T-helper 1 cell treated with Interleukin-12 subunit alpha and Interleukin-12 subunit beta and Interleukin-4 antibody, amounts not matched to agents 30 μg/mL and 1 μg/mL, for 36 hours (primary cell): ENCODE results near the gene OR2M5.

Experiments
- H3K27ac Mint-ChIP-seq: one replicate; pipeline ENCODE4 v1.8.0; 2021; ENCODE audit warnings: mild to moderate bottlenecking, mixed read lengths
- H3K27me3 Mint-ChIP-seq: one replicate; pipeline ENCODE4 v1.8.0; 2021; ENCODE audit warnings: low read depth, mixed read lengths
- H3K36me3 Mint-ChIP-seq: one replicate; pipeline ENCODE4 v1.8.0; 2021; ENCODE audit warnings: low read depth, mixed read lengths
- H3K4me1 Mint-ChIP-seq: one replicate; pipeline ENCODE4 v1.8.0; 2021; ENCODE audit warnings: low read depth, mixed read lengths
- H3K4me3 Mint-ChIP-seq: one replicate; pipeline ENCODE4 v1.8.0; 2021; ENCODE audit warnings: mild to moderate bottlenecking, moderate library complexity, mixed read lengths
- H3K9me3 Mint-ChIP-seq: one replicate; pipeline ENCODE4 v1.8.0; 2021; ENCODE audit warnings: mixed read lengths

The OR2M5 gene, protein sequence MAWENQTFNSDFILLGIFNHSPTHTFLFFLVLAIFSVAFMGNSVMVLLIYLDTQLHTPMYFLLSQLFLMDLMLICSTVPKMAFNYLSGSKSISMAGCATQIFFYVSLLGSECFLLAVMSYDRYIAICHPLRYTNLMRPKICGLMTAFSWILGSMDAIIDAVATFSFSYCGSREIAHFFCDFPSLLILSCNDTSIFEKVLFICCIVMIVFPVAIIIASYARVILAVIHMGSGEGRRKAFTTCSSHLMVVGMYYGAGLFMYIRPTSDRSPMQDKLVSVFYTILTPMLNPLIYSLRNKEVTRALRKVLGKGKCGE

DNA sequence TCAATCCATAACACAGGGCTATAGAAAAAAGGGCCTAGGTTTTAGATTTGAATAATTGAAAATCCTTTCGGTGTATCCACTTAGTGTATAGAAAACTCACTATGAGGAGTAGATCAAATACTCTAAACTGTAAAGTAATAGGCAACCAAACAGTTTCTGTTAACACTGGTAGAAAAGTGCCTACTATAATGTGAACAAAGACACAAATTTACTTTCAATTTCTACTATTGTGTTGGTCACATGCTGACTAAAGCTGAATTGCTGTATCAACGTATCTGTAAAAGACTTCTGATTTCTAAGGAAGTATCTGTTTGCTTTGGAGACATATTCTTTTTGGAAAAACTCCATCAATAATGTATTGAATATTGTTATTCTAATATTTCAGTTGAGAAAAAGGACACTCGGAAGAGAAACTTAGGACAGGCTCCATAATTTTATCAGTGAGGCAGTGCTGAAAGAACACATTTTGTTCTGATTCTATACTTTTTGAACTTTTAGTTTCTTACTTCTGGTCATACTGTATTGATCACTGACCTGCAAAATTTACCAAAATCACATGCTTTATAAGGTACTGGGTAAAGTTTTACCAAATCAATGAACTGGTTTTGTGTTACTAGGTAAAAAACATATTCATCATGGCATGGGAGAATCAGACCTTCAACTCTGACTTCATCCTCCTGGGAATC lies at the start of gene OR2M5:
Gene OR2M5 (plus strand): TSS at position 636 of the 686 bp plus-strand sequence. CDS start 0 bp downstream, at position 636.
- Mint-ChIP-seq H3K36me3 (no peaks in the 10 kb centered on the region), H3K27me3 (no peaks in the 10 kb centered on the region), H3K4me1 (no peaks in the 10 kb centered on the region), H3K27ac (no peak within 1 kb of the TSS), H3K4me3 (no peak within 1 kb of the TSS), H3K9me3 (peaks cover 16% of the 10 kb centered on the region)

DNA sequence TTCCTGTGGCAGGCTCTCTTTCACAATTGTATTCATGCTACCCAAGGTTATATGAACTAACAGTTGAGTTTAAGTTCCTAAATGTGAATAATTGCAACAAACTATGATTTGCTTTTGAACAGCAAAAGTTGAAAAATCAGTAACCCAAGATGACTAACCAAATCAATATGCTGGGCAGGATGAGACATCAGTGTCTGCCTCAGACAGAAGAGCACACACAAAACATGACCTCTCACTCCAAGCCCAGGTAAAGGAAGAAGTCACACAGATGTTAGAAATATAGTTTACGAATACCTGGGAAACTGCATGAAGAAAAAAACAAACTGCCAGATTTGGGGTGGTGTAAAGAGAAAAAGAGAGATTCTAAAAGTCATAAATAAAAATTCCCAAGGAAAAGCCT lies 46.4 kb upstream of the OR2M5 start:
- Mint-ChIP-seq H3K4me1 (no peaks in the 10 kb centered on the region), H3K9me3 (peaks cover 5% of the 10 kb centered on the region), H3K4me3 (no peak overlapping the region), H3K27ac (no peak overlapping the region), H3K36me3 (no peaks in the 10 kb centered on the region), H3K27me3 (no peaks in the 10 kb centered on the region)

DNA sequence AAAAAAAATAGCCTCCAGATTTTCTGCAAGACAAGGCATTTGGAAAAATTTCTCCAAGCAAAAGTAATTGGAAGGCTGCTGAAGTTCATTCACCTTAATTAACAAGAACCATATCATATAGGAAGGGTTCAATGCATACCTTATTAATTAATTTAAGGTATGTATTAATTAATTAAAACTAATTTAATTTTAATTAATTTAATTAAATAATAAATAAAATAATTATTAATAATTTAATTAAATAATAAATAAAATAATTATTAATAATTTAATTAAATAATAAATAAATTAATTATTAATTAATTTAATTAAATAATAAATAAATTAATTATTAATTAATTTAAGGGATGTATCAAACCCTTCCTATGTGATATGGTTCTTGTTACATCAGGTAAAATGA lies 42.1 kb upstream of the OR2M5 start:
- no peaks in the 10 kb centered on the region for H3K36me3 Mint-ChIP-seq
- no peaks in the 10 kb centered on the region for H3K9me3 Mint-ChIP-seq
- H3K4me1 Mint-ChIP-seq, result no peaks in the 10 kb centered on the region
- H3K27me3 Mint-ChIP-seq, result no peaks in the 10 kb centered on the region
- H3K4me3 Mint-ChIP-seq, result no peak overlapping the region
- no peak overlapping the region for H3K27ac Mint-ChIP-seq

DNA sequence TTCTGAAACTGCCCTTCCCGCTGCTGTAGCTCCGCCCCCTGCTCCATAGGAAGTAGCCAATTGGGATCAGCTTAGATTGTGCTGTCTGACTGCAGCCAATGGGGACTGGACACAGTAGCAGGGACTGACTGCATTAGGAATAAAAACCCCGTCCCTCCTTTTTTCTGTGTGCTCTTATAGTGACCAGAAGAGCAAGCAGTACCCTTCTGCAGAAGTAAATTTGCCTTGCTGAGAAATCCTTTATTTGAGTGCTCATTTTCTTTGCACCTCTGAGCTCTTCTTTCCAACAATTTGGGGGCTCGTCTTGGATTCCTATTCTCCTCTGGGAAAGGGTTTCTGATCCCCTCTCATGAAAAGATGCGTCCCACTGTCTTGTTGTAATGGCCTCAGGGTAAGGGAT lies 33.8 kb upstream of the OR2M5 start:
- H3K9me3 Mint-ChIP-seq, result peaks cover 43% of the 10 kb centered on the region
- no peaks in the 10 kb centered on the region for H3K27me3 Mint-ChIP-seq
- H3K27ac Mint-ChIP-seq, result no peak overlapping the region
- no peaks in the 10 kb centered on the region for H3K4me1 Mint-ChIP-seq
- H3K4me3 Mint-ChIP-seq, result no peak overlapping the region
- H3K36me3 Mint-ChIP-seq, result no peaks in the 10 kb centered on the region

DNA sequence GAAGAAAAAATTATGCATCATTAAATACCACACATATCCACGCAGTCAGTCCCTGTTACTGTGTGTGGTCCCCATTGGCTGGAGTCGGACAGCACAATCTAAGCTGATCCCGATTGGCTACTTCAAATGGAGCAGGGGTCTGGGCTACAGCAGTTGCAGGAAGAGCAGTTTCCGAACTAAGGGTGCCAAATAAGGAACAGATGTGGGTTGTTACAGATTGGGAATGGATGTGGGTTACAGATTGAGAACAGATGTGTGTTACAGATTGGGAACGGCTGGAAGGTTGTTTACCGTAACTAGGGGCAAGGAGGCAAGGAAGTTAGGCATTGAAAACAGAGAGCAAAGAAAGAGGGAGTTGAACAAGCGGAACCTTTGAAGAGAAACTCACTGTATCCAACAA lies 30.1 kb upstream of the OR2M5 start:
- Mint-ChIP-seq H3K27ac (no peak overlapping the region), H3K27me3 (no peaks in the 10 kb centered on the region), H3K9me3 (peaks cover 32% of the 10 kb centered on the region), H3K4me3 (no peak overlapping the region), H3K4me1 (no peaks in the 10 kb centered on the region), H3K36me3 (no peaks in the 10 kb centered on the region)

DNA sequence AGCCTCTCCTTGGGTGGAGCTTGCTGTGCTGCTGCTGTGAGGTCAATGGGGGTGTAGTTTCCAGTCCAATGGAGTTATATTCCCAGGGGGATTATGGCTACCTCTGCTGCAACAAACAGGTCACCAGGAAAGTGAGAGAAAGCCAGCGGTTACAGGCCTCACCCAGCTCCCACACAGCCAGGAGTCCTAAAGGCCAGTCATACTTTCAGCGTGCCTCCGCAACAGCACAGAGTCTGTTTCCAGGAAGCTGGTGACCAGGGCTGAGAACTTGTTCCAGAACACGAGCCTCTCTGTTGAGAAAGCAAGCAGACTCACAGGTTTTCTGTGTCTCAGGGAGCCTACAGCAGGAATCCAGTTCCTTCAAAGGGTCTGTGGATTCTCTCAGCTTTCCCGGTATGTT lies 17.3 kb upstream of the OR2M5 start:
- H3K4me3 Mint-ChIP-seq, result no peak overlapping the region

DNA sequence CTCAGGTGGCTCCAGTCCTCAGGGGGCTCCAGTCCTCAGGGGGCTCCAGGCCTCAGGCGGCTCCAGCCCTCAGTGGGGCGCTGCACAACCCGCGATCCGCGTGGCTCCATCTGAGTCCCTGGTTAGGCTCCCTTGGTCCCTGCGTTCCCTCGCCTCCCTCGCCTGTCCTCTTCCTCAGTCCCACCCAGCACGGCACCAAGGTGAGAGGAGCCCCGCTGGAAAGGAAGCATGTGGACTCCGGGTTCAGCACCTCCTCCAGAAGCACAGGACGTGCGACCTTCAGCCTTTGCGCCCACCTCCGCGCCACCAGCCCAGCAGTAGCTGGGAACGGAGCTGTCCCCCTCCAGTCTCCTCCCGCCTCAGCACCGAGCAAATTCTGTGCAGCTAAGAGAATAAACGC lies 8.1 kb upstream of the OR2M5 start:
- H3K36me3 Mint-ChIP-seq, result no peaks in the 10 kb centered on the region
- no peak overlapping the region for H3K27ac Mint-ChIP-seq
- no peak overlapping the region for H3K4me3 Mint-ChIP-seq
- H3K27me3 Mint-ChIP-seq, result no peaks in the 10 kb centered on the region
- H3K4me1 Mint-ChIP-seq, result no peaks in the 10 kb centered on the region
- H3K9me3 Mint-ChIP-seq, result peaks cover 12% of the 10 kb centered on the region

More for the DNA sequence above, 17.3 kb upstream of the OR2M5 start:
- no peak overlapping the region for H3K27ac Mint-ChIP-seq
- peaks cover 36% of the 10 kb centered on the region for H3K9me3 Mint-ChIP-seq
- no peaks in the 10 kb centered on the region for H3K36me3 Mint-ChIP-seq
- no peaks in the 10 kb centered on the region for H3K27me3 Mint-ChIP-seq
- H3K4me1 Mint-ChIP-seq, result no peaks in the 10 kb centered on the region

DNA sequence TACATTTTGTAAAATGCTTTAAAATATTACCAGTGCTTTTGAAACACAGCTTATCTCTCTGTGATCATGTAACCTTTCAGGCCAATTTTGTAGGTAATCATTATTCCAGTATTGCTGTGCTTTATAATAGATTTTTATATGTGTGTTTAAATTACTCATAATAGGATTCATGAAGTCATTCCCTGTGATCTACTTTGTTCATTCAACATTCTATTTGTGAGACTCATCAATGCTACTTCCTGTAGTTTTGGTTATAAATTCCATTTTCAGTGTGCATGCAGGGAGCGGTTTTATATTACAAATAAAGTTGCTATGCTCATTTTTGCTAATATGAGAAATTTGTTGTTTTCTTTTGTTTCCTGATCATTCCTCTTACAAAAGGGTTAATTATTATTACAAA lies 4.1 kb upstream of the OR2M5 start:
- Mint-ChIP-seq H3K27me3 (no peaks in the 10 kb centered on the region), H3K9me3 (peaks cover 7% of the 10 kb centered on the region), H3K4me1 (no peaks in the 10 kb centered on the region), H3K36me3 (no peaks in the 10 kb centered on the region), H3K4me3 (no peak overlapping the region), H3K27ac (no peak overlapping the region)

DNA sequence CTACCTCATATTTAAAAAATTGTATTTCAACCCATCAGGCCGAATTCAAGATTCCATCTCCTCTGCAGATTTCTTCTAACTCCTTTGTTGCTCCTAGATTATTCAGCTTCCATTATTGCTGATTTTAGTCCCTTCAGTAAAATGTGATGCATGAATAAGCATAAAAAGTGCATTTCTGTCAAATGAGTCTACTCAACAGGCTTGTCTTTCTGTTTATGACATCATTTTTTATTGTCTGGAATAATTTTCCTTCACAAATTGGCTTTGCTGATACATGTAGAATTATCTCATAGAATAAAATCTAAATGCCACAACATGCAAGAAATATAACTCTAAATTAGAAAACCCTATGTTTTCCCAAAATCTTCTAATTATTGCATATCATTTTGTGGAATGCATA lies 1.6 kb upstream of the OR2M5 start:
- H3K9me3 Mint-ChIP-seq, result peaks cover 9% of the 10 kb centered on the region
- no peaks in the 10 kb centered on the region for H3K4me1 Mint-ChIP-seq
- H3K4me3 Mint-ChIP-seq, result no peak overlapping the region
- H3K27me3 Mint-ChIP-seq, result no peaks in the 10 kb centered on the region
- H3K36me3 Mint-ChIP-seq, result no peaks in the 10 kb centered on the region
- H3K27ac Mint-ChIP-seq, result no peak overlapping the region

DNA sequence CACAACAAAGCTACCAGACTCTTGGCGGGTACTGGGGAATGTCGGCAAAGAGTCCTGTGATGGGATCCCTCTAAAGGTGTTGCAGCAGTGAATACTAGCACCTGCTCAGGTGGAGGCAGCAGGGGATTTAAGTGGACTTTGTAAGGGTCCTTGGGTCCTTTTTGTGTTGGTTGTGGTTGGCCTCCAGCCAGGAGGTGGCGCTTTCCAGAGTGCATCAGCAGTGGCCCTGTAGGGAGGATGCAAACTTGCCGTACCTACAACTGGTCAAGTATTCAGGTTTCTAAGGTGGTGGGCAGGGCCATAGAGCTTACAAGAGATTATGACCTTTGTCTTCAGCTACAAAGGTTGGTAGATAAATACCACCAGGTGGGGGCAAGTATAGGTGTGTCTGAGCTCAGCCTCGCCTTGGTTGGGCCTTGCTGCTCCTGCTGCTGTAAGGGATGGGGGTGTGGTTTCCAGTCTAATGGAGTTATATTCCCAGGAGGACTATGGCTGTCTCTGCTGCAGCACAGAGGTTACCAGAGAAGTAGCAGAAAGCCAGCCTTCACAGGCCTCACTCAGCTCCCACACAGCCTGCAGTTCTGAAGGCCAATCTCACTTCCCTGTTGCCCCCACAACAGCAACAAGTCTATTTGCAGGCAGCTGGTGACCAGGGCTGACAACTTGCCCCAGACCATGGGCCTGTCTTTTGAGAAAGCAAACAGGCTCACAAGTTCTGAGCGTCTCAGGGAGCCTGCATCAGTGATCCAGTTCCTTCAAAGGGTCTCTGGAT lies 7.3 kb downstream of the OR2M5 start:
- H3K27me3 Mint-ChIP-seq, result no peaks in the 10 kb centered on the region
- H3K36me3 Mint-ChIP-seq, result no peaks in the 10 kb centered on the region

DNA sequence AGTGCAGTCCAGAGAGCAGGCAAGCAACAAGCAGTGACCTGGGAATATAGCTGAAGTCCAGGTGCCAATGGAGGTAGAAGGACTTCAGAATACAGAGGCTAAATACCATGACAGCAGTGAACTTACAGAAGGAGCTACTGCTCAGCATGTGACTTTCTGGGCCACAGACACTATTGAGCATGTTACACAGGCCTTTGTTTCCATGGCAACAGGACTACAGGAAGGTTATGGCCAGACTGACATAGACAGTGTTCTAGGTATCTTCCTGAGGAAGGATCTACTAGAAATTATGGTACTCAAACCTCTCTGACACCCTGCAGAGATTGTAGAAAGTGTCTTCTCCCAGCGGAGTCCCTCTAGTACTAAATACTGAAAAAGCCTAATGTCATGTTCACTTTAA lies 11.0 kb downstream of the OR2M5 start:
- Mint-ChIP-seq H3K27me3 (no peaks in the 10 kb centered on the region), H3K4me3 (no peak overlapping the region), H3K36me3 (no peaks in the 10 kb centered on the region), H3K9me3 (peaks cover 6% of the 10 kb centered on the region), H3K27ac (no peak overlapping the region), H3K4me1 (no peaks in the 10 kb centered on the region)

More for the DNA sequence above, 7.3 kb downstream of the OR2M5 start:
- Mint-ChIP-seq H3K4me1 (no peaks in the 10 kb centered on the region), H3K27ac (no peak overlapping the region), H3K4me3 (no peak overlapping the region), H3K9me3 (peaks cover 15% of the 10 kb centered on the region)

DNA sequence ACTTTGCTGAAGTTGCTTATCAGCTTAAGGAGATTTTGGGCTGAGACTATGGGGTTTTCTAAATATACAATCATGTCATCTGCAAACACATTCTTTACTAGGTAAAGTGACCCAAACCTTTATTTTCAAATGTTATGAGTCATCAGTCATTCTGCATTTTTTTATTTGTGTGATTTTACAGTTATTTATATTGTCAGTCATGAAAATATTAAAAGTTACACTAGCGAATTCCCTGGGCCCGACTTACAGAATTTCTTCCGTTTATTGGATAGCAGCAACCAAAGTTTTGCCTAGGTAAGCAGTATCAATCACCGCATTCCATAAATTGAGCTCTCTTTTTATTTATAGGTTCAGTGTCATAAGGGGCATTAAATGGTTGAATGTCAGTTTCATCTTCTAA lies 13.8 kb downstream of the OR2M5 start:
- no peak overlapping the region for H3K4me3 Mint-ChIP-seq
- H3K27me3 Mint-ChIP-seq, result no peaks in the 10 kb centered on the region
- no peaks in the 10 kb centered on the region for H3K36me3 Mint-ChIP-seq
- H3K4me1 Mint-ChIP-seq, result no peaks in the 10 kb centered on the region
- H3K27ac Mint-ChIP-seq, result no peak overlapping the region
- H3K9me3 Mint-ChIP-seq, result no peaks in the 10 kb centered on the region

DNA sequence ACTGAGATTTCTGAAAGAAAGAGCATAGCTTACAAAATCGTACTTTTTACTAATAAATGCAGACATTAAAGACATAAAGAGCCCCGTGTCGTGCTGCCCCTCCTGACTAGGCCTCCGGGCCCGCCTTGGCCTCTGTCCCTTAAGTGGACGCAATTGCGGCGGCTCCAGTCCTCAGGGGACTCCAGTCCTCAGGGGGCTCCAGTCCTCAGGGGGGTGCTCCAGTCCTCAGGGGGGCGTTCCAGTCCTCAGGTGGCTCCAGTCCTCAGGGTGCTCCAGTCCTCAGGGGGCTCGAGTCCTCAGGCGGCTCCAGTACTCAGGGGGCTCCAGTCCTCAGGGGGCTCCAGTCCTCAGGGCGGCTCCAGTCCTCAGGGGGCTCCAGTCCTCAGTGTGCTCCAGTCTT lies 19.1 kb downstream of the OR2M5 start:
- Mint-ChIP-seq H3K4me3 (no peak overlapping the region), H3K36me3 (no peaks in the 10 kb centered on the region), H3K9me3 (peaks cover 5% of the 10 kb centered on the region), H3K27me3 (no peaks in the 10 kb centered on the region), H3K4me1 (no peaks in the 10 kb centered on the region), H3K27ac (no peak overlapping the region)

DNA sequence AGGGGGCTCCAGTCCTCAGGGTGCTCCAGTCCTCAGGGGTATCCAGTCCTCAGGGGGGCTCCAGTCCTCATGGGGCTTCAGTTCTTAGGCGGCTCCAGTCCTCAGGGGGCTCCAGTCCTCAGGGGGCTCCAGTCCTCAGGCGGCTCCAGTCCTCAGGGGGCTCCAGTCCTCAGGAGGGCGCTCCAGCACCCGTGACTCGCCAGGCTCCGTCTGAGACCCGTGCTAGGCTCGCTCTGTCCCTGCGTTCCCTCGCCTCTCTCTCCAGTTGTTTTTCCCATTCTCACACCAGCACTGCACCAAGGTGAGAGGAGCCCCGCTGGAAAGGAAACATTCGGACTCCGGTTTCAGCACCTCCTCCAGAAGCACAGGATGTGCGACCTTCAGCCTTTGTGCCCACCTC lies 20.2 kb downstream of the OR2M5 start:
- Mint-ChIP-seq H3K4me3 (no peak overlapping the region), H3K27me3 (no peaks in the 10 kb centered on the region), H3K27ac (no peak overlapping the region), H3K36me3 (no peaks in the 10 kb centered on the region), H3K9me3 (peaks cover 5% of the 10 kb centered on the region), H3K4me1 (no peaks in the 10 kb centered on the region)

DNA sequence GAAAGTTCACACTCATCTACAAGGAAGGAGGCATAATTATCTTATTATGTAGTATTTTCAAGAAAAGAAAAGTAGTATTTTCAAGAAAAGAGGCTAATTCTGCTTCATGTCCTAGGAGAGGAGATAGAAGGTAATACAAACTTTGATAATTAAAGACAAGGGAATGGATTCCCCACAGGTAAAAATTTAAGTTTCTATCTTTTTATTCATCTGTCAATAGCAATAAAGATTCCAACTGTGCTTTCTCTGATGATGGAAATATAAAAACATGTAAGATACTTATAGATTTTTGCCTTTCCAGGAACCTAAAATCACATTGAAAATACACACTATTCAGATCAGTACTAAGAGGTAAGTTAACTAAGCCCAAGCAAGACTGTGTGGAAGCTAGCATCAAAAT lies 29.6 kb downstream of the OR2M5 start, which contains the start of gene OR2M2:
Gene OR2M2 (plus strand): TSS at position 301 of the 400 bp plus-strand sequence. CDS start 5,165 bp downstream, outside the sequence.
- Mint-ChIP-seq H3K27ac (no peak within 1 kb of the TSS), H3K36me3 (no peaks in the 10 kb centered on the region), H3K4me1 (no peaks in the 10 kb centered on the region), H3K9me3 (no peaks in the 10 kb centered on the region), H3K4me3 (no peak within 1 kb of the TSS), H3K27me3 (no peaks in the 10 kb centered on the region)
